ENCODE measurements around the gene ACSBG1.

The ACSBG1 gene

DNA sequence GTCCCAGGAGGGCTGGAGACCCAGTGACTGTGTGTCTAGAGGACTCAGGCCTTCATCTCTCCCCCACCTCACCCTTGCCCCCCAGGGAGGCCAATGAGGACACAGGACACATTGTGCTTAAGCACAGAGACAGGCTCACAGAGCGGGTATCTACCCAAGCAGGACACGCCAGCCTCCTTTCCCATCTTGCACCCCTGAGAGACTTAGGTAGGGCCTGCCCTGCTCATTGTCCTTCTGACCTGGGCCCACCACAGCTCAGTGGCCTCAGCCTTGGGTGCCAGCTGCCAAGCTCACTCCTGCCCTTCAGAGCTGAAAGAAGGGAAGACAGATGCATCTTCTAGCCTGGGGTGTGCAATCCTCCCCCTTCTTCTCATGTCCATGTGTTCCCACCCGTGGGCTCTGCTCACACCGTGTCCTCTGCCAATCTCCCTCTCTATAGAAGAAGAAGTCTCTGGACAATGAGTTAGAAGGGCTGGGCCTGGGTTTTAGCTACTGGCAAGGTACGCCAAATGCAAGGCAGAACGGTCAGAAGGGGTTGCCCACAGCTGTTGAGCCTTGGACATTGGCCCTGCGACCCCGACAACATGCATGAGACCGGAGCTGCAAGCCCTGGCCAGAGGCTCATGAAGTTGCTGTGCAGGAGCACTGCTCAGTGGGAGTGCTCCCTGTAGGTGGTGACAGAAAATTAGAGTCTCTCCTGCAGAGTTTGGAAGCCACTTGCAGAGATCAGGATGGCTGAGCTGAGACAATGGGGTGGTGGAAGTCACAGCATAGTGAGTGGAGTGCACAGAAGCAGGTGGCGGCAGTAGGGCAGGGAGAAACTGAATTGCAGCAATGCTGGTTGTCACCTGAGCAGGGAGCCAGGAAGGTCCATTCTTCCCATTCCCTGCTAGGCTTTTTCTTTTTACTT is 32.8 kb downstream of the ACSBG1 start:
- DNase-seq, result no peak

DNA sequence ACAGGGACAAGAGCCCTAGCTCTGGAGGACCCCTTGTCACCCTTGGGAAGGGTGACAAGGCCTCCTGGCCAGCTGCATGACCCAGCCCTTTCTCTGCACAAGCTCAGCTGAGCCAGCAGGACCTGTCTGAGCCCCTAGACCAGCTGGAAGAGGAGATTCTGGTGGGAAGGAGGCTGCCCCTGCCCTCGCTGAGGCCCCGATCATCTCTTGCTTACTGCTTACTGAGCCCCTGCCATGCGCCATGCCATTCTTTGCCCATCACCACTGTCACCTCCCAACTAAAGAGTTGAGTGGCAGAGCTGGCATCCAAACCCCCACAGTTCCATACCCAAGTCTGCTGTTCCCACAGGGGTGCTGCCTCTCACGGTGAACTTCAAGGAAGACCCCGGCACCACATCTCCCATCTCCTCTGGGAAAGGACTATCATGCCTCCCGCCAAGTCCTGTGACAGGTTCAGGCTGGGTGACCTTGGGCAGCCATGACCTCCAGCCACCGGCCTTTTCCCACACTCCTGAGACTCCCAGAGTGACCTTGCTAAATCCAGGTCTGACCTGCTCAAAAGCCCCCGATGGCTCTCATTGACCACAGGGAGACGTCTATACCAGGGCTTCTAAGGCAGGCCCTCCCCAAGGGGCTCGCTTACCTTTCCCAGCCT is 34.0 kb downstream of the ACSBG1 start:
- no peak for DNase-seq

DNA sequence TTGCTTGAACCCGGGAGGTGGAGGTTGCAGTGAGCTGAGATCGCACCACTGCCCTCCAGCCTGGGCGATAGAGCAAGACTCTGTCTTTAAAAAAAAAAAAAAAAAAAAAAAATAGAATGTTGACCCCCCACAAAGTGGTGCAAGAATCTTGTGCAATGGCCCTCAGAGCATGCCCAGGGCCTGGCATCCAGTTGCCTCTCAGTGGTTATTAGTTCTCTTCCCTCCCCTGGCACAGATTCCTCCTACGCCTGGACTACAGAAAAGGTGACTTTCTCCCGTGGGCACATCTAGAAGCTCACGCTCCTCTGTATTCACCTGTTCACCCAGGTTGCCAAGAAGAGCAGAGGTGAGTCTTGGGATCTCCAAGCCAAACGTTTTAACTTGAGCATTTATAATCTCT is 36.7 kb downstream of the ACSBG1 start:
- no peak for DNase-seq

GRCh38 chr15:78195735-78196201 is 38.6 kb downstream of the ACSBG1 start:
- peak; percentile 34 for DNase-seq

DNA sequence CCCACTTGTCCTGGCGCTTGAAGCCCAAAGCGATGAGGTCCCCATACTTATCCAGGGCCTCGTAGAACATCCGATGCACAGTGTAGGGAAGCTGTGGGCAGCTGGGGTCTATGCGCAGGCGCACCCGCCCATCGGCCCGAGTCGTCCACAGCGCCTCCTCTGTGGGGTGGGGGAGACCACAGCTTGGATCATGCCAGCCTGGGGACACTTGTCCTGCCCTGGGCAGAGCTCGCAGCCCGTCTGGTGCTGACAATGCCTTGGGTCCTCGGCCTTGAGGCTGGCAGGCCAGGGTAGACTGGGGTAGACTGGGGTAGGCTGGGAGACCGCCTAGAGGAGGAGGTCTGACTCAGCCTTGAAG is 39.8 kb downstream of the ACSBG1 start:
- no peak for DNase-seq

- no peak for DNase-seq
Measured at GRCh38 chr15:78193731-78194567, 40.4 kb downstream of the ACSBG1 start.

- no peak for DNase-seq
Measured at GRCh38 chr15:78192826-78193594, 41.4 kb downstream of the ACSBG1 start.

- DNase-seq, result no peak
Measured at GRCh38 chr15:78182821-78183220, 51.5 kb downstream of the ACSBG1 start.

DNA sequence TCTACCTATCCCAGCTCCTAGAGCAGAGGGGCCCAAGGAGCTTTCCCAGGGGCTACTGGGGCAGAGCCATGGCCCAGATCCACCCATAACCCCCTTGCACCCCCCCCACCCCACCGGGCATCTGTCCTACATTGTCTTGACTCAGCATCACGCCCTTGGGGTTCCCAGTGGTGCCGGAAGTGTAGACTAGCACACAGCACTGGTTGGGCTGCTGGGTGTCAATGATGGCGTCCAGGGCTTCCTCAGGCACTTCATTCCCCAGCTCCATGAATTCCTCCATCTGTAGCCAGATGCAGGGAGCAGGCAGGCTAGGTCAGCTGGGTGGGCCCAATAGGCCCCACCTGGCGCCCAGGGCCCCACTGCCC is 52.0 kb downstream of the ACSBG1 start:
- no peak for DNase-seq

- no peak for DNase-seq
Measured at GRCh38 chr15:78179906-78180305, 54.5 kb downstream of the ACSBG1 start.

- no peak for DNase-seq
Measured at GRCh38 chr15:78179286-78179840, 55.0 kb downstream of the ACSBG1 start.

GRCh38 chr15:78178064-78178463 is 56.3 kb downstream of the ACSBG1 start:
- DNase-seq, result no peak

GRCh38 chr15:78177447-78177873 is 56.9 kb downstream of the ACSBG1 start:
- no peak for DNase-seq

DNA sequence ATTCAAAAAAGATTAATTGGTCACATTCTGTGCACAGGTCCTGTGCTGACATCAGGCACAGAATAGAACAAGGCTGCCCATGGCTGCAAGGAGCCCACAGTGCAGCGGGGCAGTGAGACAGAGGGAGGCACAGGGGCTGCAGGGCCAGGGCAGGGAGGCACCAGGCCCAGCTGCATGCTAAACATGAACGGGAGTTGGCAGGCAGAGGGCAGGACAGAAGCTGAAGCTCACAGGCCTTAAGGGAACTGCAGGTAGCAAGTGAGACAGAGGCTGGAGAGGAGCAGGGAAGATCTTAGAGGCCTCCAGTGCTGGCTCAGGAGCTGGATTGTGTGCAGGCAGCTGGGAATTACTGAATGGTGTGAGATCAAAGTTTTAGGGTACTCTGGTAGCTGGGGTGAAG is 59.0 kb downstream of the ACSBG1 start:
- DNase-seq, result no peak

- no peak for DNase-seq
Measured at GRCh38 chr15:78174401-78174800, 60.0 kb downstream of the ACSBG1 start.

DNA sequence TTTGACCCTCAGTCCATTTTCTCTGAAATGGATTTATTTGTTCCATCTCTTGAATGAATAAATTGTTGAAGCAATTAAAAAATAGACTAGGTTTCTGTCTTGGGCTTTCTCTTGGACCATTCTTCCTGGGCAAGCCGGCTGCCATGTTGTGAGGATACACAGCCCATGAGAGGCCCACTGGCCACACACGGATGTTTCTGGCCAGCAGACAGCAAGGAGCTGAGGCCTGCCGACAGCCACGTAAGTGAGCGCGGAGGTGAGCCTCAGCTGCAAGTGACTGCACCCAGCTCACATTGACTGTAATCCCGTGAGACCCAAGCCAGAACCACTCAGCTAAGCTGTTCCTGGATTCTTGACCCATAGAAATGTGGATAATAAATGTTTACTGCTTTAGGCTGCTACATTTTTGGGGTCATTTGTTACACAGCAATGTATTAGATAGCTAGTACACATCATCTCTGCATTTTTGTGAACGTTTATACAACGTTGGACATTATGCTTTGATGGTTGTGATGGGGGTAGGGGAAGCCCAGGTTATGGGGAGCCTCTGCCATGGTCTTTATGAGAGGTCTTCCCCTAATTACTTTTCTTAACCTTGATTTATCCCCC is 62.4 kb downstream of the ACSBG1 start:
- DNase-seq, result no peak

DNA sequence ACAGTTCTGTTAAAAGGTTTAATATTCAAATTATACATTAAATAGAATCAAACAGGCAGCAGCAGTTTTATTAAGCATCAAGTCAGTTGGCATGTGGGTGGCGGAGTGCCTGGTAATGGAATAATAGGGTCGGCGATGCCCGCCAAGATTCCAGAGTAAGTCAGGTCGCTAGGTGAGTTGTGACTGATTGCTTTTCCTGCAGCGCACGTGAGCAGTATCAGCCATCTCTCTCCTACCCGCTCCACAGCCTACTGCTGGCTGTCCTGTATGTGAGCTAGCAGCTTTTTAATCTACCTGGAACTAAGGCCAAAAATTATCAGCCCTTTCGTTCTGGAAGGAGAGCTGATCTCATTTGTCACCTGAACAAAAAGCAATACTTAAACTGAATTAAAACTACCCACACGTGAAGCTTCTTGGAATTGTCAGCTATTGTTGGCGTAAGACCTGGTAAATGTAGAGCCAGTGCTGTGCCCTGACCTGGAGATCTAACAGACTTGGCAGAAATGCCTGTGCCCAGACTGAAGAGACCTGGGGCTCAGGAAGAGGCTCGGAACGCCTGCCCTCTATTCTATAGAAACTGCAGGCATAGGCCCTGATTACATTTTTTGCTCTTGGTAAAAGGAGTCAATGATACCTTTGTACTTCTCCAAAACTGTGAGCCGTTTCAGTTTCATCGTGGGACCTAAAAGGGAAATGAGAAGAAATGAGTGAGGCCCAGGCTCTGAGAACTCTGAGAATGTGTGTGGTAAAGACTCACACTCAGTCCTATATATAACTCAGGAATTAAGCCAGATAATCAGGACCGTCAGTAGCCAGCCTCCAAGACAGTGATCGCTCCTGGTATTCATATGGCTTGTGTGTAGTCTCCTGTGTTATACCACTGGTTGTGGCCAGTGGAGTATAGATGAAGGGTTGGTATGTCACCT is 63.3 kb downstream of the ACSBG1 start:
- no peak for DNase-seq

DNA sequence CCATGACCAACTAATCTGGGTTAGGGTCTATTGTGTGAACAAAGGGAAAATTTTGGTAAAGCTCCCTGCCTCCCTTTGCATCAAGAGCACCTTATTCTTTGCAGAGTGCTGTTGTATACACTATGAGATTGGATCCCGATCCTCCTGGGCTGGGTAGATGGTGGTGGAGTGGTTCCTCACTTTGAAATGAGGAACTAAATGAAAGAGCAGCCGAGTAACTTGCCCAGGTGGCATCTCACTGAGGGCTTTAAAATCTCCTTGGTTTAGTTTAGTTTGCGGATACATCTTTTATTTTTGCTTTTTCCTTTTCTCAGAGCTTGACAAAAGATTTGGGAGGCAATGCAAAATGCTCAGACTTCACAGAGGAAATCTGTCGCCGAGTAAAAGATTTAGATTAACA is 65.8 kb downstream of the ACSBG1 start:
- no peak for DNase-seq

DNA sequence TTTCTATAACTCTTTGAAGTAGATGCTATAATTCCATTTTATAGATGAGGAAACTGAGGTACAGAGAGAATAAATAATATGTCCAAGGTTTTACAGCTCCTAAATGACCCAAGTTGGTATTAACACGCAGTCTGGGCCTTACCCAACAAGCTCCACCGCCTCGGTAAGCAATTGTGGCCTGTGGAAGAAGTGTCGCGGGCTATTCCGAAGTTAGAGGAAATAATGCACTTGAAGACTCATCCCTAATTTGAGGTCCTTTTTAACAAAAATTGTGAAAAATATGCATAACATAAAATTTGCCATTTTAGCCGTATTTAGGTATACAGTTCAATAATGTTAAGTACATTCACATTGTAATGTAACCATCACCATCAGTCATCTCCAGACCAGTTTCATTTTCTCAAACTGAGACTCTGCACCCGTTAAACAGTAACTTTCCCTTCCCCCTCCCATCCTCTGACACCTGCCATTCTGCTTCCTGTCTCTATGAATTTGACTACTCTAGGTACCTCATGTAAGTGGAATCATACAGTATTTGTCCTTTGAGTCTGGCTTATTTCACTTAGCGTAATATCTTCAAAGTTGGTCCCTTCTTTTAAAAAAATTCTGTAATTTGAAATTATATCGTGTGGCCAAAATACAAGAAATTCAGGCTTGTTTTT is 67.0 kb downstream of the ACSBG1 start:
- DNase-seq, result no peak

GRCh38 chr15:78164010-78164409 is 70.4 kb downstream of the ACSBG1 start:
- DNase-seq, result no peak

Measured in activated CD4-positive, alpha-beta T cell treated with anti-CD3 and anti-CD28 coated beads for 1 hour (primary cell).